IMR-90 (cell line): Measurements from ENCODE around the gene C3orf33. TPM values are rescaled to one million over a fixed set of nuclear protein-coding genes. Genes with fewer than 3 reads are reported as not detected.

Experiments
- ATAC-seq: fragments of 200-7000 bp; cut with Tn5 transposase; 2 replicates; pipeline ENCODE4 v1.9.1; 2020; ENCODE audit warnings: low read depth, mild to moderate bottlenecking, moderate library complexity
- BruUV-seq: library from RNA; stranded (reverse); fragments of 400-500 nt; replicated peaks from 2 replicates; lab custom pipeline; 2021; lab: Mats Ljungman, UMichigan
- CTCF ChIA-PET: fragments of 300-600 bp; formaldehyde crosslinking; extraction: SDS; loops from one replicate; lab custom pipeline; 2021; ENCODE audit warnings: antibody characterized with exemption; lab: Yijun Ruan, JAX
- POLR2A ChIA-PET: fragments of 300-600 bp; sonication (Branson Sonifier 250); formaldehyde crosslinking; loops from one replicate; lab custom pipeline; 2022; ENCODE audit warnings: antibody characterized with exemption; ENCODE audit not compliant: unreplicated experiment; lab: Charles Lee
- DNase-seq: peaks from one replicate; pipeline ENCODE4 v3.0.0; 2013
- H2AFZ ChIP-seq: replicated peaks from 2 replicates; pipeline ENCODE3; 2013; ENCODE audit warnings: low read length, mild to moderate bottlenecking; ENCODE audit not compliant: poor library complexity
- H2AK5ac ChIP-seq: 2 replicates; pipeline ENCODE4 v1.6.1; 2013; ENCODE audit warnings: low read depth, low read length, inconsistent platforms
- H2AK9ac ChIP-seq: replicated peaks from 2 replicates; pipeline ENCODE3; 2013; ENCODE audit warnings: mild to moderate bottlenecking, low read depth, low read length, moderate library complexity; ENCODE audit not compliant: poor library complexity
- H2BK120ac ChIP-seq: 2 replicates; pipeline ENCODE4 v1.6.1; 2013; ENCODE audit warnings: low read depth, low read length, inconsistent platforms
- H2BK15ac ChIP-seq: 3 replicates; pipeline ENCODE4 v1.6.1; 2013; ENCODE audit warnings: low read depth, low read length, inconsistent platforms
- H2BK20ac ChIP-seq: 2 replicates; pipeline ENCODE4 v1.6.1; 2013; ENCODE audit warnings: low read depth, mild to moderate bottlenecking, inconsistent platforms, low read length, moderate library complexity
- H2BK5ac ChIP-seq: 2 replicates; pipeline ENCODE4 v1.6.1; 2013; ENCODE audit warnings: mild to moderate bottlenecking, low read depth, low read length, inconsistent platforms; ENCODE audit not compliant: poor library complexity, severe bottlenecking
- H3K14ac ChIP-seq: replicated peaks from 2 replicates; pipeline ENCODE4 v1.6.1; 2013; ENCODE audit warnings: low read depth, low read length, inconsistent platforms
- H3K18ac ChIP-seq: 2 replicates; pipeline ENCODE4 v1.6.1; 2013; ENCODE audit warnings: low read depth, low read length, control low read depth
- H3K23ac ChIP-seq: 2 replicates; pipeline ENCODE4 v1.6.1; 2013; ENCODE audit warnings: low read depth, low read length, inconsistent platforms
- H3K27ac ChIP-seq: 2 replicates; pipeline ENCODE4 v1.5.1; 2013; ENCODE audit warnings: mild to moderate bottlenecking, control low read depth, low read length; ENCODE audit not compliant: insufficient read depth
- H3K27me3 ChIP-seq: 2 replicates; pipeline ENCODE4 v1.6.1; 2013; ENCODE audit warnings: low read length; ENCODE audit not compliant: control insufficient read depth, insufficient read depth
- H3K36me3 ChIP-seq: 2 replicates; pipeline ENCODE4 v1.6.1; 2013; ENCODE audit warnings: low read length, mixed read lengths; ENCODE audit not compliant: control insufficient read depth, insufficient read depth
- H3K4ac ChIP-seq: 2 replicates; pipeline ENCODE4 v1.6.1; 2013; ENCODE audit warnings: low read depth, low read length, inconsistent platforms
- H3K4me1 ChIP-seq: 2 replicates; pipeline ENCODE4 v1.6.1; 2013; ENCODE audit warnings: low read length, mixed read lengths; ENCODE audit not compliant: control insufficient read depth, insufficient read depth
- H3K4me2 ChIP-seq: 2 replicates; pipeline ENCODE4 v1.6.1; 2013; ENCODE audit warnings: low read depth, mild to moderate bottlenecking, control low read depth, low read length, moderate library complexity
- H3K4me3 ChIP-seq: 2 replicates; pipeline ENCODE4 v1.5.1; 2013; ENCODE audit warnings: low read depth, mild to moderate bottlenecking, control low read depth, low read length, moderate library complexity; ENCODE audit not compliant: insufficient read depth
- H3K56ac ChIP-seq: 2 replicates; pipeline ENCODE4 v1.6.1; 2013; ENCODE audit warnings: low read length, inconsistent platforms; ENCODE audit not compliant: insufficient read depth; ENCODE audit errors: extremely low read depth
- H3K79me1 ChIP-seq, 2 experiments: 2 replicates each; pipeline ENCODE4 v1.6.1; 2013; ENCODE audit warnings: low read length in 2 of 2, inconsistent platforms in 1 of 2, low read depth in 1 of 2
- H3K9ac ChIP-seq: 2 replicates; pipeline ENCODE4 v1.6.1; 2013; ENCODE audit warnings: low read depth, low read length, control low read depth
- H3K9me1 ChIP-seq: 2 replicates; pipeline ENCODE4 v1.6.1; 2013; ENCODE audit warnings: low read length, inconsistent platforms; ENCODE audit not compliant: insufficient read depth
- H3K9me3 ChIP-seq: 2 replicates; pipeline ENCODE4 v1.6.1; 2013; ENCODE audit warnings: low read length; ENCODE audit not compliant: control insufficient read depth, insufficient read depth
- H4K20me1 ChIP-seq: 2 replicates; pipeline ENCODE4 v1.6.1; 2013; ENCODE audit warnings: low read length, inconsistent platforms; ENCODE audit not compliant: insufficient read depth
- H4K5ac ChIP-seq: 2 replicates; pipeline ENCODE4 v1.6.1; 2013; ENCODE audit warnings: mild to moderate bottlenecking, low read depth, low read length, control low read depth
- H4K8ac ChIP-seq, 2 experiments: 2 replicates each; pipeline ENCODE4 v1.6.1; 2013; ENCODE audit warnings: low read depth in 2 of 2, low read length in 2 of 2, control low read depth in 1 of 2, inconsistent platforms in 1 of 2
- H4K91ac ChIP-seq: 2 replicates; pipeline ENCODE4 v1.6.1; 2013; ENCODE audit warnings: low read depth, low read length, inconsistent platforms; ENCODE audit not compliant: insufficient read depth
- BHLHE40 ChIP-seq: fragments of 150-350 bp; IDR thresholded peaks from 2 replicates; pipeline ENCODE4 v1.6.1; 2016; ENCODE audit warnings: mild to moderate bottlenecking, low read depth, low read length
- ELK1 ChIP-seq: fragments of 150-350 bp; IDR thresholded peaks from 2 replicates; pipeline ENCODE4 v1.6.1; 2016; ENCODE audit warnings: low read depth, mild to moderate bottlenecking, low read length, moderate library complexity, borderline replicate concordance
- MAFK ChIP-seq: IDR thresholded peaks from 2 replicates; pipeline ENCODE4 v1.6.1; 2012; ENCODE audit warnings: low read depth, low read length, improper control_type of control experiment
- RAD21 ChIP-seq: IDR thresholded peaks from 2 replicates; pipeline ENCODE4 v1.6.1; 2012; ENCODE audit warnings: low read length, improper control_type of control experiment
- RFX5 ChIP-seq: IDR thresholded peaks from 2 replicates; pipeline ENCODE4 v1.8.0; 2012; ENCODE audit warnings: low read depth, mild to moderate bottlenecking, low read length, moderate library complexity
- SMC3 ChIP-seq: fragments of 150-350 bp; IDR thresholded peaks from 2 replicates; pipeline ENCODE4 v1.6.1; 2016; ENCODE audit warnings: low read depth, mild to moderate bottlenecking, antibody characterized with exemption, low read length, moderate library complexity
- WGBS, 2 experiments: methylation state at CpG; one replicate each; pipeline versions ENCODE4 v1.1.5 to v1.1.7; 2013; ENCODE audit warnings: missing lambda C conversion rate in 2 of 2; ENCODE audit not compliant: insufficient read length in 1 of 2; ENCODE audit errors: extremely low coverage in 2 of 2; 5-methylcytosine and 5-hydroxymethylcytosine counted together
- dilution Hi-C: fragments of 300-500 bp; cut with HindIII; formaldehyde crosslinking; loops from one replicate; pipeline ENCODE4 v1.14.3; 2018; ENCODE audit warnings: low sequenced_read_pairs; ENCODE audit not compliant: unreplicated experiment
- in situ Hi-C: fragments of 300-500 bp; cut with MboI; formaldehyde crosslinking; loops from 3 replicates; pipeline ENCODE4 v1.14.3; 2019; ENCODE audit warnings: low sequenced_read_pairs, inconsistent platforms, mixed read lengths
- intact Hi-C: fragments of 100-400 bp; cut with micrococcal nuclease; formaldehyde crosslinking; loops from 2 replicates; pipeline ENCODE4 v1.10.0; 2022
- polyA plus RNA-seq, 3 experiments: library from polyadenylated mRNA; depleted of rRNA; stranded (reverse); fragments of >200 nt; gene quantifications; 2 replicates each; pipeline ENCODE4 v1.2.3, GENCODE V29; 2012; ENCODE audit warnings: low replicate concordance in 1 of 3
- total RNA-seq: library from RNA; depleted of rRNA; stranded (reverse); fragments of >200 nt; gene quantifications from 2 replicates; pipeline ENCODE4 v1.2.3, GENCODE V29; 2012

The C3orf33 gene
- total and polyA plus RNA-seq, 2 of the 4 experiments (the other 2 are of a cell fraction) = 0.72 to 1.2 TPM

DNA sequence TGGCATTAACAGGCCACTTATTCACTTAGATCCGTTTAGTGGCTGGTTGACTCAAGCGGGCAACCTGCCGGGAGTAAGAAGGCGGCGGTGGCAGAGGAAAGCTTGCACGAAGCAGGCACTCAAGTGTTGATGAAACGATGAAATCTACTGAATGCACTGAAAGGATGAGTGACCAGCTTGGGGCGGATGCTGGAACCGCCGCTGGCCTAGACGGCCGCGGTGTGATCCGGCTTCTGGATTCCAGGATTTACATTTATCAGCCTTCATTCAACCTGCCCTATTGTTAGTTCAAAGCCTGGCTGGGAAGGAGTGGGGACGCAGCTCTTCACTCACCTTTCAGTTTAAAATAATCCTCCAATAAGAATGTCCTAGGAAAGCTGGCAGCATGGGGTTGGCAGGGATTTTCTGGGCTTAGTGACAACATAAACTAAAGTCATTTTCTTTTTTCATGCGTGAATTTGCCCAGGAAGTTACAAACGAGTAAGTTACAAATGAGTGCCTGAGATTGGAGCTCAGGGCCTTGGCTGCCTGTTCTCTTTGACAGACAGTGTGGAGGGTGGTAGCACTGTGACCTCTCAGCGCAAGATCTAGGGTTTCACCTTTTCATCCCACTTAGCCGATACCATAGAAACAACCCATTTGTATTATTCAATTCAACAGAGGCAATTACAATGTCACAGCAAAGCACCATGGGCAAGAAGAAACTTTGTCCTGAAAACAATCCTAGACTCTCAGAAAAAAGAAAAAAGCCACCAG, 60.1 kb downstream of the C3orf33 start:
- Histone ChIP-seq H3K14ac (no peak overlapping the region), H3K9me1 (no peaks in the 10 kb centered on the region), H3K79me1 (no peaks in the 10 kb centered on the region), H2BK20ac (no peak overlapping the region), H4K8ac (no peak overlapping the region), H2AK9ac (no peak overlapping the region), H3K23ac (0 out of 2 replicates have a peak overlapping the region, but pooled peaks have one; percentile 16), H3K27ac (no peak overlapping the region), H4K91ac (no peak overlapping the region), H3K9me3 (no peaks in the 10 kb centered on the region), H3K4me3 (no peak overlapping the region), H3K18ac (no peak overlapping the region), H3K4me1 (no peaks in the 10 kb centered on the region; the same call in 1 of the 2 replicates), H3K4ac (no peak overlapping the region), H3K36me3 (no peaks in the 10 kb centered on the region), H2AK5ac (no peak overlapping the region), H3K56ac (no peak overlapping the region), H2BK5ac (no peak overlapping the region), H2BK120ac (no peak overlapping the region), H2BK15ac (no peak overlapping the region), H3K9ac (no peak overlapping the region), H4K20me1 (no peaks in the 10 kb centered on the region), H3K4me2 (no peak overlapping the region), H3K27me3 (peaks cover 45% of the 10 kb centered on the region), H4K5ac (no peak overlapping the region), H2AFZ (peak overlapping the region; percentile 61)
- 23% methylated on average over 6 of the region's 19 CpGs; no CpG with 5 or more reads in 1 of the 2 experiments for WGBS, 2 experiments
- DNase-seq = no peak
- in situ Hi-C loops = no loop called here
- dilution Hi-C loops = no loop called here
- no peak for TF ChIP-seq ELK1
- no peak for TF ChIP-seq RFX5
- TF ChIP-seq SMC3 = no peak
- no peak for TF ChIP-seq MAFK
- TF ChIP-seq RAD21 = no peak
- no peak for TF ChIP-seq BHLHE40
- BruUV-seq = no TSS peak
- ATAC-seq = no peak
- ChIA-PET CTCF (no interaction called here), POLR2A (no interaction called here)
- intact Hi-C loops = loop anchor here (5.0 kb wide), 1 partner anchor 126 kb away; the partner anchor contains the start of gene GMPS
